SHP77 treated with DMSO at 0.1 percent for 48 hours (cell line): Measurements from ENCODE around the gene ACSL3.
"Not testable (repeated sequence)": the region's sequence is repeated elsewhere in the genome, so short reads cannot be mapped to it uniquely, and the experiment has no call there.

ENCODE experiments used
- DNase-seq: peaks from one replicate; lab custom pipeline; 2025; lab: John Stamatoyannopoulos, UW

The ACSL3 gene

DNA sequence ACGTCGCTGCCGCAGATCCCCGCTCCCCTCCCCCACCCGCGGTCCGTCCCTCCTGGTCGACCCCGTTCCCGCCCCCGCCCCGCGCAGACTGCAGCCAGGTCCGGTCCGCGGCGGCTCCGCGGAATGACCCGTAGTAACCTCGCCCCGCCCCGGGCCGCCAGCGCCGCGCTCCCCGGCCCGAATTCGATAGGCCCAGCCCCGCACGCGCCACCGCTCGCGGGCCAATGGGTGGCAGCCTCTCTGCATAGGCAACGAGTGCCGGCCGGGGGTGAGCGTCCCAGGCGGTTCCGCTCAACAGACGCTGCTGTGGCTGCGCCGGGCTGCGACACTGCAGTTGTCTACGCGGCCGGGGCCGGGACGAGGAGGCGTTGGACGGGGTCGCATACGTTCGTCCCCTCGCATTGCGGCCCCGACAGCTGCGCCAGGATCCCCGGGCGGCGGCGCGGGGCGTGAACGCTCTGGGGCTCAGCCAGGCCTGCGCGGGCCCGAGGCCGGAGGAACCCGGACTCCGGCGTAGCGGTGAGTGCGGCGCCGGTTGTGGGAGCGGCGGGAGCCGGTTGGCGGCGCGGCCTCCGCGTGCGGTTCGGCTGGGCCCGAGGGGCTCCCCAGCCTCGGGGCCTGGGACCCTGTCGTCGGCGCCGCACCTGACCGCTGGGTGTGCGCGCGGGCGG is at the start of gene ACSL3:
Gene ACSL3 (plus strand): TSS at position 297 of the 671 bp plus-strand sequence. CDS start 47,737 bp downstream, outside the sequence.
- DNase-seq: peak; percentile 81

DNA sequence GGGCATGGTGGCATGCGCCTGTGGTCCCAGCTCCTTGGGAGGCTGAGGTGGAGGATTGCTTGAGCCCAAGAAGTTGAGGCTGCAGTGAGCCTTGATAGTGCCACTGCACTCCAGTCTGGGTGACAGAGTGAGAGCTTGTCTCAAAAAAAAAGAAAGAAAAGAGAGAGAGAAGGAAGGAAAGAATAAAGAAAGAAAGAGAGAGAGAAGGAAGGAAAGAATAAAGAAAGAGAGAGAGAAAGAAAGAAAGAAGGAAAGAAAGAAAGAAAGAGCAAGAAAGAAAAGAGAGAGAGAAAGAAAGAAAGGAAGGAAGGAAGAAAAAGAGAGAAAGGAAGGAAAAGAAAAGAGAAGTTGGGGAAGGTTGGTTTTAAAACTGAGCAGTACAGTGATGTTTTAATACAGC is 49.0 kb upstream of the ACSL3 start:
- no peak for DNase-seq

- DNase-seq: no peak
These were observed 47.5 kb upstream of the ACSL3 start for GRCh38 chr2:222813177-222813843.

DNA sequence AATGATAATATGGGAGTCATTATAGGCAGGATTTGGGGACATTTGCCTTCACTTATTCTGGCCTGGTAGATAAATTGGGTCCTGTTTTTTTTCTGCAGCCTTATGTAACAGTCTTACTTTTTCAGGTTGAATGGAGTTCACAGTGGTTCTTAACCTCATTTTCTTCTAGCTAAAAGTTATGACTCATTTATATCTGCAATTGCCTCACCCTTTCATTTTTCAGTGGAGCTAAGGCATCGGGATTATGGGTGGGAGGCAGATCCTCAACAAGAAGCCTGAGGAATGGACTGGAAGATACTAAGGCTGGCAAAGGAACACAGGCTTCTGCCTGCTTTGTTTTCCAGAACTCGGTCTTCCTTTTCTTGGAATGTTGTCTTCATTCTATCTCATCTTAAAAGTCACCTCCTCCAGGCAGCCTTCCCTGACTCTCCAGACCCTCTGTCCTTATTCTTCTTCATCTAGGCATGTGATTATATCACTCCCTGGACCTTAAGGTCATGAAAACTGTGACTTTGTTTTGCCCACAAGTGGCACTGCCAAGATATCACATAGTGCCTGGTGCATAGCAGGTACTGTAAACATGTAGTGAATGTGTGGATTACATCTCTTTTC is 41.0 kb upstream of the ACSL3 start:
- DNase-seq: no peak

- DNase-seq: no peak
These were observed 37.5 kb upstream of the ACSL3 start for GRCh38 chr2:222823183-222823930.

DNA sequence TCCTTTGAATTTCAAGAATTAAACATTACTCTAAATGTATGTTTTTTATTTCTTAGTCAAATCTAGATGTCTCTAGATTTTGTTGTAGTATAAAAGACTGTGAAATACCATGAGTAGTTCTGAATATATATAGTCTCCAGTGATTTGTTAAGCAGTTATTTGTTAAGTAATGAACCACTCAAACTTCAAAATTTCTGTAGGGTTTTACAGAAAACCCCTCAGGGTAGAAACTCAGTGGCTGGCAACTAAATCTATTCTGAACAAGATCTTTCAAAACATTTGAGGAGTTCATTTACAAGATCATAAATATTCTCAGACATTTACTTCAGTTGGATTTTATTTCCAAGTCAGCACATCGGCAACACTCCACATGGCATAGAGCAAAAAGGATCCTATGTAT is 35.8 kb upstream of the ACSL3 start:
- no peak for DNase-seq

DNA sequence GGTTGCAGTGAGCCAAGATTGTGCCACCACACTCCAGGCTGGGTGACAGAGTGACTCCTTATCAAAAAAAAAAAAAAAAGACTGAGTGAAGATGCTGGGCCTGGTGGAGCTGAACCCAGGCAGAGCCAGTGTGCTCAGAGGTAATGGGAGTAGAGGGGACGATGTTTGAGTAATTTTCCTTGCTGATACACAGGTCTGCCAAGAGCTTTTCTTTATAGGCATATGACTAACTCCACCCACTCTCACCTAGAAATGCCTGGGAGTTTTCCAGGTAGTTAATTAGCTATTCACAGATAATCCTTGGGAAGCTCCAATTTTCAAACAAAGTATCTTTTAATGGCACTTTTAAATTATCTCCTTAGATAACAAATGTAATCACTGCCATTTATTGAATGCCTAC is 33.4 kb upstream of the ACSL3 start:
- DNase-seq: no peak

DNA sequence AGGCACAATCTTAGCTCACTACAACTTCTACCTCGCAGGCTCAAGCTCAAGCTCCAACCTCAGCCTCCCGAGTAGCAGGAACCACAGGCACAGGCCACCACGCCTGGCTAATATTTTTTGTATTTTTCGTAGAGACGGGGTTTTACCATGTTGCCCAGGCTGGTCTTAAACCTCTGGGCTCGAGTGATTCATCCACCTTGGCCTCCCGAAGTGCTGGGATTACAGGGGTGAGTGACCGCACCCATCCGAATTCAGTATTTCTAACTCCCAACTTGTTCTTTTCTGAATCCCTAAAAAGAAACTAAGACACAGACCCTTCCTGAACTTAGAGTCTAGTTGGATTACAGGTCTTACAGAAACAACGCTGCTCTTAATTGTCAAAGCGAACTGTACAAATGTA is 32.3 kb upstream of the ACSL3 start:
- DNase-seq: no peak

- DNase-seq: no peak
These were observed 30.7 kb upstream of the ACSL3 start for GRCh38 chr2:222830164-222830563.

DNA sequence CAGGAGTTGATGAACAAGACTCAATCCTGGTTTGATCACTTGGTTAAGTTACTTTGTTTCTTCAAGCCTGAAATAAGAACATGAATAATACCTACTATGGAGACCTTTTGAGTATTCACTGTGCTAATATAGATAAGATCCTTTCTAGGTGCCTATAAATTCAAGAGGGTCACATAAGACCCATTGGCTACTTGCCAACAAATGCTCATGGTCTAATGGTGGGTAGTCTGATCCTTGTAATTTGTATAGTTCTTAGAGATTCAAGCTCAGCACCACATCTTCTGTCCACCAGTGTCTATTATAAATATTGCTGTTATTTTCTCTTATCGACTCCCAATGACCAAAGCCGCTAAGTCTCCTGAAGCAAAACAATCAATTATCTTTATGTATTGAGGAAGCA is 27.4 kb upstream of the ACSL3 start:
- no peak for DNase-seq

DNA sequence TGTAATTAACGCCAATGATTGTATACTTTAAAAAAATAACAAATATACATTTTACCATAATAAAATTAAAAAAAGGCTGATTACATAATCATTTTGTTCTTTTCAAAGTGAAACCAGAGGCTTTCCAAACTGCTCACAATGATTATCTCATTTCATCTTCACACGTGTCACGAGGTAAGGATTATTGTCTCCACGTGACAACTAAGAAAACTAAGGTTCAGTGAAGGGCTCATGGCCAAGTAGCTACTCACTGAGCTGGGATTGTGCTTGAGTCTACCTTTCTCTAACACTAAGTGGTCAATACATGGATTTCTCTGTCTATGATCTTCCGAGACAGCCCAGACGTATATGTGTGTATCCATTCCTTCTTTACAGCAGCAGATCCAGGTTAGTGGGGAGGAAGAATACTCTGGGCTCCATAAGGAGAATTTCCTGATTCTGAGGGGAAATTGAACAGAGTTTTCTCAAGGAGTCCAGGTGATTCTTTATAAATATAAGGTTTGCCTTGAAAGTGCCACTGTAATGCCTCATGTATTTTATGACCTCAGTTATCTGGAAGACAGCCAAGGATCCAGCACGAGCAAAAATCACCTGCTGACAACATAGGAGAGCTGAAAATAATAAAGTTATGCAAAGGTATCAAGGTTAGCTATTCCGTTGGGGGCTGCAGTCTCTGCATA is 25.6 kb upstream of the ACSL3 start:
- DNase-seq: no peak

DNA sequence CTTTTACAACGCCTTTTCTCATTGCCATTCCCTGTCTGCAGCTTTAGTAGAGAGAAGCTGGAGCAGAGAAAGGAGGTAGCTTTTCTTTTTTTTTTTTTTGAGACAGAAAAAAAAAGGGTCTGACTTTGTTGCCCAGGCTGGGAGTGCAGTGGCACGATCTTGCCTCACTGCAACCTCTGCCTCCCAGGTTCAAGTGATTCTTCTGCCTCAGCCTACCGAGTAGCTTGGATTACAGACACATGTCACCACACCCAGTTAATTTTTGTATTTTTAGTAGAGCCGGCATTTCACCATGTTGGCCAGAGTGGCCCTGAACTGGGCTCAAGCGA is 25.0 kb upstream of the ACSL3 start:
- no peak for DNase-seq

GRCh38 chr2:222837643-222838056 is 23.2 kb upstream of the ACSL3 start:
- no peak for DNase-seq

DNA sequence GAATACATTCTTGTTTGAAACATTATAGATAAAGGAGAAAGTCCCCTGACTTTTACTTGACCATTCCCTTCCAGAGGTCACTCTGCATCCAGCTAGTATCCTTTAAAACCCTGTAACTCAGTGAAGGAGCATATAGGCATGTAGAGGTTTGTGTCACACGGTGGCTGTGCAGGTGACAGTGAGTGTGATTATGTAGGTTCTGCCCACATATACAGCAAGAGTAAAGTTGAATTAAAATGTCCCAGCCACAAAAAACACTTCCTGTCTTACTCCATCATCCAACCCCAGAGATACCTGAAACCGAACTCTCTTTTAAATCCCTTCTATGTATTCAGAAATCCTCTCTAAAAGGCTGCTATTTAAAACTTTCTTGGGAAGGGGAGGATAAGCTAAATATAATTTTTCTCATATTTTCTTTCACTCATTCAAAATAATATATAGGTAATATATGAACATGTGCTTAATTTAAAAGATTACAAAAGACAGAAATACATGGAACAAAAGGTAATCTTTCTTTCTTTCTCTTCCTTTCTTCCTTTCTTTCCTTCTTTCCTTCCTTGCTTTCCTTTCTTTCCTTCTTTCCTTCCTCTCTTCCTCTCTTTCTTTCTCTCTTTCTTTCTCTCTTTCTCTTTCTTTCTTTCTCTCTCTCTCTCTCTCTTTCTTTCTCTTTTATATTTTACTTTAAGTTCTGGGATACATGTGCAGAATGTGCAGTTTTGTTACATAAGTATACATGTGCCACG is 20.6 kb upstream of the ACSL3 start:
- no peak for DNase-seq

DNA sequence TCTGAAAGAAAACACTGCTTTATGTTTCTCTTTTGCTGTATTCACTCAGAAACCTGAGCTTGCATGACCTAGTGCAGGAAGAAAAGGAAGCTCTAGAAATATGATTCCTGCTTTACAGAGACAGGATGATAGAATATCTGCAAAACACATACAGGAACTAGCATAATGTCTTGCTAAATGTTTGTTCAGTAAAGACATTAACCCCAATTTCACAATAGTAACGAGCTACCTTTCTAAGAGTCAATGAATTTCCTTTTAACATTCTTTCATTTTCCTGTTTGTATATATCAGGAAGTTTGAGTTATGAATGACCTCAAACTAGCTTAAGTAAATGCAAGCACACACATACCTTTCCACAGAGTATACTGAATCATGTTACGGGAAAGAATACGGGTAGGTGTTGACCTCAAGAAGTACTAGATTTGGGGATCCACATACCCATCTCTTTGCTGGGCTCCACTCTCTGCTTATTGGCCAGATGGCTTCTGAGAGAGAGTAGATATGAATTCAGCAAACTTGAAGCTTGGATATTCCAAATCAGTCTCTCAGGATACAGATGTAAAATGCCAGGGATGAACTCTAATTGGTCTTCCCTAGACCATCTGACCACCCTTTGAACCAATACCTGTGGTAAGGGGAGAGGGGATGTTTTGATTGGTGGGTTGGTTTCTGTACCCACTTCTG is 18.2 kb upstream of the ACSL3 start:
- peak; percentile 29 for DNase-seq

DNA sequence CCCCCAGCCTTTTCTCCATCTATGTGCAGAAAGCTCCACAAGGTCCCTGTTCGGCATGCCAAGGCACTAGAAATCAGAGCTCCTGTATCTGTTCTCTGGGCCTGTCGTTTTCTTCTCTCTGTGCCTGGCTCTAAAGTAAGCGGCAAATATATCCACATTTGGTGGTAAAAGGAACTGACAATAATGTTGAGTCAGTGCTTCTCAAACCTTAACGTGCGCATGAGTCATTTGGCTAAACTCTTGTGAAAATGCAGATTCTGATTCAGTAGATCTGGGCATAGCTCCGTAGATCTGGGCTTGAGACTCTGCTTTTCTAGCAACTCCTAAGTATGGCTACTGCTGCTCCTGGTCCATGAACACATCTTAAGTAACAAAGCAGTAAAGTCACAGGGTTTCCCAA is 16.5 kb upstream of the ACSL3 start:
- no peak for DNase-seq

DNA sequence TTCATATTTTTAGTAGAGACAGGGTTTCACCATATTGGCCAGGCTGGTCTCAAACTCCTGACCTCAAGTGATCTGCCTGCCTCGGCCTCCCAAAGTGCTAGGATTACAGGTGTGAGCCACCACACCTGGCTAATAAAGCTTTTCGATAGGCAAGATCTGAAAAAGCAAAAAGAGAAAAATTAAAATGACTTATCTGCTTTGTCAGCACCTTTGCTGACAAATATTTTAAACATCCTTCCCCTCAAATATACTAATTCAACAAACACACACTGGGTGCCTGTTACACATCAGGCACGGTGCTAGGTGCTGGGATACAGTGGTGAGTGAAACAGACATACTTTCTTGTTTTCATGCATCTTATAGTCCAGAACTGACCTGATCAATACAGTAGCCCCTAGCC is 15.5 kb upstream of the ACSL3 start:
- DNase-seq: not testable (repeated sequence)

DNA sequence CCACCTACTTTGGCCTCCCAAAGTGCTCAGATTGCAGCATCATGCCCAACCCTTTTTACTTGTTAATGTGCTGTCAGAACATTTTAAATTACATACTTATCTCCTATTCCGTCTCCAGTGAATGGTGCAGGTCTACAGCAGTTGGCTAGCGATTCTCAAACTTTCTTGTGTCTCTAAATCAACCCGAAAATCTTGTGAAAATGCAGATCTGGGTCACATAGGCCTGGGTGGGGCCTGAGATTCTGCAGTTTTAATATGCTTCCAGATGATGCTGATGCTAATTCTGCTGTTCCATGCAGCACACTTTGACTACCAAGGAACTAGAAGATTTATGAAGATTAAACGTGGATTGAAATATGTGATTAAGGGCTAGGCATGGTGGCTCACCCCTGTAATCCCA is 14.8 kb upstream of the ACSL3 start:
- no peak for DNase-seq

DNA sequence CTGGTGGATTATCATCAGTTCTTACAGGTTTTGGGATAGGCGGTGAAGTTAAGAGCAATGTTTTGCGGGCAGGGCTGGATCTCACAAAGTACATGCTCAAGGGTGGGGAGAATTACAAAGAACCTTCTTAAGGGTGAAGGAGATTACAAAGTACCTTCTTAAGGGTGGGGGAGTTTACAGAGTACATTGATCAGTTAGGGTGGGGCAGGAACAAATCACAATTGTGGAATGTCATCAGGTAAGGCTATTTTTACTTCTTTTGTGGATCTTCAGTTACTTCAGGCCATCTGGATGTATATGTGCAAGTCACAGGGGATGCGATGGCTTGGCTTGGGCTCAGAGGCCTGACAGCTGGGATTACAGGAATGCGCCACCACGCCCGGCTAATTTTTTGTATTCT is 12.8 kb upstream of the ACSL3 start:
- not testable (repeated sequence) for DNase-seq

- no peak for DNase-seq
These were observed 12.0 kb upstream of the ACSL3 start for GRCh38 chr2:222848862-222849261.
